NCI-H1436 treated with DMSO at 0.1 percent for 48 hours (cell line): ENCODE results near the gene KRT37.
"Not testable (repeated sequence)": the region's sequence is repeated elsewhere in the genome, so short reads cannot be mapped to it uniquely, and the experiment has no call there.

Source experiments
- DNase-seq: peaks from one replicate; lab custom pipeline; 2025; lab: John Stamatoyannopoulos, UW

Gene KRT37

DNA sequence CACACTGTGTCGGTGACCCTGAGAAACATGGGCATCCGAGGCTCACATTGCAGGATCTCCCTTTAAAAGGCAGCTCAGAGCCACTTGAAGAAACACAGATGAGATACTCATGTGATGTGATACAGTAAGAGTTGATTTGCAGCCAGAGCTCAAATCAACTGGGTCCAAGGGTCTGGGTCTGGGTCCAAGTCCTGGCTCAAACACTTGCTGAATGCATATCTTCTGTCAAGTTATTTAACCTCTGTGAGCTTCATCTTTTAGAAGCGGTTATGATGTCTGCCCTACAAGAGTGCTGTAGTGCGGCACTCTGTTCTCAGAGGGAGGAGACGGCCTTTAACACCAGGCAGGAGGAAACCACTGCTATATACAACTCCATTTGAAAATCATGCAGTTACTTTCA lies 10.0 kb upstream of the KRT37 start:
- no peak for DNase-seq

DNA sequence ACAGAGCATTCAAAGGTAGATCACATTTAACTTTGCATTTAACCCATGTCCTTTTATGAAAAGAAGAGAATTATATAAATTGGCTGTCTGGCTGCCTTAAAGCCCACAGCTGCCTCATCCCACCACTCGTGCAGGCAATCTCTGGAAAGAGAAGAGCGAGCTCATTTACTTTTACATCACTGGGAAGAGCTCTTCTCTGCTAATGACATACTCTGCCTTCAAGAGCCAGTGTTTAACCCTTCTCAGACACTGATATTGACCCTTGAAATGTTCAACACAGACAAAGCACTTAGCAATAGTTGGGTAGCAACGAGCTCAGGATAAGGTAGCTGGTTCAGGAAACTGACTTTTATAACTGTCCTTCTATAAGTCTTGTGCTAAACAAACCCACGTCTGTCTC lies 9.6 kb upstream of the KRT37 start:
- DNase-seq, result no peak

DNA sequence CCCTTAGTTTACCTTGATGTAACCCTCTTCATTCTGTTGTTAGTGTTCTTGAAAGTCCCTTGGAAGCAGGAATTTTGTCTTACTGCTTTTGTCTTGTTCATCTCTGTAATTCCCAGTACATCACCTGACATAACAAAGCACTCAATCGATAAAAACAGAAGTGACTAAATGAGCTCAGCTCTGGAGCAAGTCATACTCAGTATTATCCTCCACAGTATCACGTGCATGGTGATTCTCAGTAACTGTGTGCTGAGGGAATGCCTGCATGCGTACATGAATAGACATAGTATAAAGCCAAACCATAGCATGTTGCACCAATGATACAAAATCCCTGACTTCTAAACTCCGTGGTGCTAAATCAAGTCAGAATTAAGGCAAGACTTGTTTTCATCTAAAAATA lies 9.2 kb upstream of the KRT37 start:
- DNase-seq, result no peak

DNA sequence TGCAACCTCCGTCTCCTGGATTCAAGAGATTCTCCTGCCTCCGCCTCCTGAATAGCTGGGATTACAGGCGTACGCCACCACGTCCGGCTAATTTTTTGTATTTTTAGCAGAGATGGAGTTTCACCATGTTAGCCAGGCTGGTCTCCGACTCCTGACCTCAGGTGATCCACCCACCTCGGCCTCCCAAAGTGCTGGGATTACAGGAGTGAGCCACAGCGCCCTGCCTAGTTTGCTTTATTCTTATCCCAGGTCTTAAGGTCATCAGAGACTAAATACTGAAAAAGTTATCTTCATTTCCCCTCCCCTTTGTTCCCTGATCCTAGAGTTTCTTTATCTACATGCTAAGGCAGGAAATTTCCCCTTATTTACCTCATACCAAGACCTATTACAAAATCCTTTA lies 6.0 kb upstream of the KRT37 start:
- DNase-seq, result not testable (repeated sequence)

DNA sequence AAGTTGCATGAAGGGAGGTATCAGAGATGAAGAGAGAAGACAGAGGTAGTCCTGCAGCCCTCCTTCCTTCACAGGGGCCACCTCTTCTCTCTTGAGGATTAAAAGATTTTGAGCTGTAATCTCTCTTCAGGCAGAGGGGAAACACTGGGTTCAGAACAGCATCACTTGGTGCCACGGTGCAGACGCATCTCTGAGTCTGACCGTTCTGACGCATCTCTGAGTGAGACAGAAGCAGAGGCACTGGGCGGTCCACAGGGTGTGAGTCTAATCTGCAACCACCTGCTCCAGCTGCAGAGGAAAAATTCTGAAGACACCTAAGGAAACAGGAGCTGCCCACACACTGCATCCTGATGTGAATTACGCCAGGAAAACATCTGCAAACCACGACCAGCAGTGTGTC lies 5.3 kb upstream of the KRT37 start:
- DNase-seq, result no peak

DNA sequence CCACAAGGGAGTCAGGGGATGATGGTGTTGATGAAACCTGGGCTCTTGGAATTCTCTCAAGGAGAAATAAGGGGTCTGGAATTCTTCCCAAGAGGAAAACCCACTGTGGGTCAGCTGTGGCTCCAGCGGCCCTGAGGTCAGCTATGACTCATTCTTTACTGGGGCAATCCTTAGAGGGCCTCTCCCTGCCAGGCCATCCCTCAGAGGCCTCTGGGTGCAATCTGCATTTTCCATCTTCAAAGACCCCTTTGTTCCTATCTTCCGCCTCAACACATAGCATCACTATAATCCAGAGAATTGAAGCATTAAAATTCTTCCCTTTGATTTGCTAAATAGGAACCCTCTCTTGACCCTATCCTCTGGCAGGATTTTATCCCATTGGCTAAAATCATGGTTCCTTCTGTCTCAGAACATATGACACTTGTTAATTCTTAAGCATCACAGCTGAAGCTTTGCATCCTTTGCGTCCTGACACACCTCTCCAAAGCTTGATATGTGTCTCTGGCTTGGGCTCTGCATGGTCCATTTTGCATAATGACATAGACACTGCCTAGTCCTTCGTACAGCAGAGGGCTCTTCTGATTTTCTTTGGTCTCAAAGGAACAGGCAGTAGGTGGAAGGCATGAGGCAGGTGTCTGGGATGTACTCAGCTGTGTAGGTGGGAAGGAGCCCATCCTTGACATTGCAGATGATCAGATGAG lies 4.4 kb upstream of the KRT37 start:
- DNase-seq, result no peak

DNA sequence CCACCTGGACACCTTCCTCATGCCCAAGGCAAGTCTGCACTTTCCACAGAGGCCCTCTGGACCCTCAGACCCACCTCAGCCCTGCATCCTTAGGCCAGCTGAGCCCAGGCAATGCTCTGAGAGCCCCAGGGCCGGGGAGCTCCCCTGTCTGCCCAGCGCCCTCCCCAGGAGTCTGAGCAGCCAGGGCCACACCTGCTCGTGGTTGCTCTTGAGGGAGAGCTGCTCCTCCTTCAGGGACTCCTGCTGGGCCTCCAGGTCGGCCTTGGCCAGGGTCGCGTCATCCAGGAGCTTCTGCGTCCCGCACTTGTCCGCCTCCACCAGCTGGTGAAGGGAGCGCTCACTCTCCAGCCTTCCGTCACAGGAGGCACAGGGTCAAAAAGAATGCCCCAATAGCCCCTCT lies 1.8 kb downstream of the KRT37 start:
- DNase-seq, result not testable (repeated sequence)

DNA sequence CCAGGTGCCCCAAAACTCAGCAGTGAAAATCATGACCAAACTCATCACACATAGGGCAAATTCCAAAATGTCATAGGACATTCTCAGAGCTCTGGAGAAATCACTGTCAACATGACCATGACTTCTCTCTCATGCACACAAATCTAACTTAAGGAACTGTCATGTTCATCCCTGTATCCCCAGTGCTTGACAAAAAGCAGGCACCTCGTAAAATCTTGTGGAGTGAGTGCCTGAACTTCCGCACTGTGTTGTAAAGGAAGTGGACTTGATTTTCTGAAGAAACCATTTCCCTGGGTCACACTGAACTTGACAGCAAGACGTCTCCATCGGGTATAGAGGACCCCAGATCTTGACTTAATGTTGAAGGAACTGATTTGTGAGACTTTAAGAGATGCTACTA lies 2.8 kb downstream of the KRT37 start:
- no peak for DNase-seq

DNA sequence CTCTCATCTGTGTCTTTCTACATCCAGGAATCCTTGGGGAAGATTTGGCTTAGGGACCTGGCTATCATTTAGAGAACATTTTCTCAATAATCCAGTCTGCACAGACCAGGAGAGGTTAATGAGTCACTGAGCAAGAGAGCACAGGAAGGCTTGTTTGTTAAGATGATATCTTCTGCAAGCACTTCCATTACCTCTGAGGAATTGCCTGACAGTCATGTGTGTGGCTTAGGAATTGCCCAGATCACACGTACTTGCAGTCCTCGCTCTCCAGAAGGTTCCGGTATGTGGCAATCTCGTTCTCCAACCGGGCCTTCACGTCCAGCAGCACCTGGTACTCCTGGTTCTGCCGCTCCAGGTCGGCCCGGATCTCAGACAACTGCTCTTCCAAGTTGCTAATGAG lies 3.3 kb downstream of the KRT37 start:
- no peak for DNase-seq

DNA sequence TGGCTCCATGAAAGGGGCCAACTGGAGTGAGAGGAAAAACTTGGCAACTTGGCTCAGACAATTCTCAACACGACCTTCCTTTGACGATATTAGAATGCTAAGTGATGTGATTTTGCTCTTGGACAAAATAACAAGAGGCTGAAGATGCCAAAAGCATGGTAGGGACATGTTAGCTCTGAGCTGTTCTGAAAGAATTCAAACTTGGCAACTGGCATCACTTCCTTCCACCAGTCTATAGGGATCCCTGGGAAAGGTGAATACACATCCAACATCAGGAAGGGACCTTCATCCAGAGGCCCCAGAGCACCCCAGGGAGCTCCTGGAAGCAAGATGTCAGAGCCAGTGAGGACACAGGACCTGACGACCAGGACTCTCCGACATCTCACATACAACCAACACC lies 4.3 kb downstream of the KRT37 start:
- no peak for DNase-seq

DNA sequence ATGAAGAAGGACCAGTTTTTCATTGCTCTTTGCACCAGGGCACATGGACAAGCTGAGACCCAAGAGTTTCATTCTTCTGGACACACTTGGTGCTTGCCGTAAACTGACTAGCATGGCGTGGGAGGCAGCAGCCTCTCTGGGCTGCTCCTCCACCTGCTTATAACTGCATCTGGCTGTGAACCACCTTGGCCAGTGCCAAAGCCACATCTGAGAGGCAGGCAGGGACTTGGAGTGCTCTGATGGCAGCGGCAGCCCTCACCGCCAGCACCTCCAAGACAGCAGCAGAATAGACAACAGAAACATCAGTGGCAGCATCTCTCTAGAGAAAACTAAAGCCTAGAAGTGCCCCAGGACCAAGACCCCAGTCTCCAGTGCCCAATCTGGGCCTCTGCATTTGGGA lies 4.7 kb downstream of the KRT37 start:
- no peak for DNase-seq

DNA sequence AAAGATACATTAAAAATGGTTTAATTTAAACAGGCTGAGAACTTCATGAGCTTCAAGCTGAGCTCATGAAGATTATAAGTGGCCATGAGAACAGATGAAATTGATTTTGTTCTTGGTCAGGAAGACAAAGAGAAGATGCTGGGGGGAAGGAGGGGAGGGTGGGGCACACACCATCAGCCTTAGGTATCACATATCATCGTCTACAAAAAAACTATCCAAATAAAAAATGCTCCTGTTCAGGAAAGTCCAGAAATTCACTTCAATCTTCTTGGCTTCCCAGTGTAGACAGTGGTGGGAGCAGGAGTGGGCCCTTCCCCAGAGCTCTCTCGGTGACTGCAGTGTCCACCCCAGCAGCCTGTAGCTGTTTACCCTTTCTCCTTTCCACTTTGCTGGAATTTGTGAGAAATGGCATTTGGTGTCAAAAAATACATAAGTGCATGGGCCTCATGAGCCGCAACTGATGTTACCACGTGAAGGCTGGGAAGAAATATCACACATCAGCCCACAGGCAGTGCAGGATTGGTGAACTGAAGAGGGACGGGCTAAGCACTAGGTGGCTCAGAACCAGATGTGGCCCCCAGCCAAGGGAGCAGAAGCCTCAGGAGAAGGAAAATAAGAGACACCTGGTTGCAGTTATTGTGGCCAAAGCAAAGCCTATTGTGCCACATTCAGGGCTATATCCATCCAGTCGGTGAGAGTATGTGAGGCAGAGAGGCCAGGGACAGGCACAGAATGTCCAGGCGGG lies 6.1 kb downstream of the KRT37 start:
- DNase-seq, result no peak

DNA sequence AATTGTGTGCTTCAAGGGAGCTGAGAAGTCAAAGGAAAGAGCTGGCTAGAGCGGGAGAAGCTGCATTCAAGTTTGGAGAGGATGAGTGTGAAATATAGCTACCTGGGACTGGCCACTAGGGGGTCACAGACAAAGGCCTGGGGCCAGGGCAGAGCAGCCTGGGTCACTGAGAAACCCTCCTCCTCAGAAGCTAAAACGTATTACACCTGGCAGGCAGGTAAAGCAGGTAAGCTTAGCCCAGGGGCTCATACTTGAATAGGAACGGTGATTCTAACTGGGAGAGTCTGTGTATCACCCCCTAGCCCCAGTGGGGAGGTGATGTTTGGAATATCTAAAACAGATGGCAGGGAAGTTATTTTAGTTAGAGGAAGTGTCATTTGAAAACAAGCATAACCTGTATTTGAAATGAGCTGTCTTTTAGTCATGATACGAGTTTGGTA lies 6.8 kb downstream of the KRT37 start:
- DNase-seq, result no peak

DNA sequence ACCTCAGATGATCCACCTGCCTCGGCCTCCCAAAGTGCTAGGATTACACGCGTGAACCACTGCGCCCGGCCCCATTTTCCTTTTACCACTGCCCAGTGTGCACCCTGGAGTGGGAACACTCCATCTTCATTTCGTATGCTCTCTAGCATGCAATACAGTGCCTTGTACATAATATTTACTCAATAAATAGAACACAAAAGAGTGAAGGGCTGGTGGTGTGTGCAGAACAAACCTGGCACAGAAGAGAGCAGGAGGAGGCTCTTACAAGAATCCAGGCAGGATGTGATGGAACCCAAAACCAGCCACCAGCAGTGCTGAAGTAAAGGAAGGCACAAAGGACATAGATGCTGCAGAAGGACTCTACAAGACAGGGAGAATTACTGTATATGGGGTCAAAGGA lies 7.3 kb downstream of the KRT37 start:
- no peak for DNase-seq

DNA sequence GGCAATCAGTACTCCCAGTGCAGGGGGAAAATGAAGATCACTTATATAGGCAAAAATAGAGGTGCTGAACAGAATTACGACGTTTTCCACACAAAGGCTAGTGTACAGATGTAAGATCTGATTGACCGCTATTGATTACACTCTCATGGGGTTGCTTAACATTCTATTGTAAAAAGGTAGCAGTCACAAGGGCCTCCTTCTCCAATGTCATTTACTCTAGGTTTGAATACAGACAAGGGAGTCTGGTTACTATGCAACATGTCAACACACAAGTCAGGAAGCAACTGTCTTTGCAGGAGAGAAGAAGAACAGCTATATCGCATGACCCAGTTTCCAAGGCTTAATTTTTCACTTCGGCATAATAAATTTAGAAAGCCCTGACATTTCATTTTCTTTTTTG lies 7.9 kb downstream of the KRT37 start:
- no peak for DNase-seq

DNA sequence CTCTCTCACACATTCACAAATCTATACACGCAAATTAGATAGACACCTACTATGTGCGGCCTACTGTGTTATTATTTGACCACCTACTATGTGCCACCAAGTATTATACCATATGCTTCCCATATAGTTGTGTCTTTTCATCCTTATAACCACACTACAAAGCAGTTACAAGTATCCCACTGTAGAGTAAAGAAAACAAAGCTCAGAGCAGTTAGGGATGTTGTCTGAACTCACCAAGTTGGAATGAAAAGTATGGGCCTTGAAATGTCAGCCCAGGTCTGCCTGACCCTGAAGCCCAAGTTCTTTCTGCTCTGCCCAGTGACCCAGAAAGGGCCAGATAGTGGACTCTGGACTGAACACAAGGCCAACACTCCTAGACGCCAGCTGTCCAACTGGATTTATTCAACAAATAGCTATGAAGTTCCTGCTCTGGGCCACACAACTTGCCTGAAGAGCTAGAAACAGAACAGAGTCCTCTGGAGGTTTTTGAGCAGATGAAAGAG lies 8.5 kb downstream of the KRT37 start:
- no peak for DNase-seq

DNA sequence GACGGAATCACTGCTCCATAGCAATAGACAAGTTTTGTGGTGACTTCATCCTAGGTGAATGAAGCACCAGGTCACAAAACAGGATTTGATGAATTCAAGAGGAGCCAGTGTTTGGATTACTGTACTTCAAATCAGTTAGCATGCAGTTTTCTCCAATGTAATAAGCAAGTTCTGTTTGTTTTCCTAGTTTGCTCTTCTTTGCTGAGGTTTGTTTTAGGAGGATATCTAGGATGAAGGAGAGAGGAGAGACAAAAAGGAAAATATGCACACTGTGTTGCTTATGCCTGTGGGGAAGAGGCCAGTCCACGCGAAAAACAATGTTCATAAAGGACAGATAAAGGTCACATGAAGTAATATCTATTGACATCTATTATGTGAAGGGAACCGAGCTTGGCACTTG lies 9.0 kb downstream of the KRT37 start:
- no peak for DNase-seq

DNA sequence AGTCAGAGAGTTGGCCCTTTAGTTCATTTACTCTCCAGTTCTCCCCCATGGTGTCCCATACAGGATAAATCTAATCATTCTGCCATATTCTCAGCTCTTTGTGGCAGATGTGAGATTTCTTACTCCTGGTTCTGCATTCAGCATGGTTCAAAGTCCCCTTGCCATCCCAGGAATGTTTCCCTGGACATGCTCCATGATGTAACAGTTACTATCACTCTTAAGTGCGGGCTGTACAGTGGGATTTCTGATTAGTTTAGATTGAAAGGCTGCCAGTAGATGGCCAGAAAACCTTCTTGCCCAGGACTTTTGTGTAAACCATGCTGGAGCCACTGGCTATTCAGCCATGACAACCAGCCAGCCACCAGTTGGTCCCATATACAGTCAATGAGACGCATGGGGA lies 10.4 kb downstream of the KRT37 start:
- no peak for DNase-seq

DNA sequence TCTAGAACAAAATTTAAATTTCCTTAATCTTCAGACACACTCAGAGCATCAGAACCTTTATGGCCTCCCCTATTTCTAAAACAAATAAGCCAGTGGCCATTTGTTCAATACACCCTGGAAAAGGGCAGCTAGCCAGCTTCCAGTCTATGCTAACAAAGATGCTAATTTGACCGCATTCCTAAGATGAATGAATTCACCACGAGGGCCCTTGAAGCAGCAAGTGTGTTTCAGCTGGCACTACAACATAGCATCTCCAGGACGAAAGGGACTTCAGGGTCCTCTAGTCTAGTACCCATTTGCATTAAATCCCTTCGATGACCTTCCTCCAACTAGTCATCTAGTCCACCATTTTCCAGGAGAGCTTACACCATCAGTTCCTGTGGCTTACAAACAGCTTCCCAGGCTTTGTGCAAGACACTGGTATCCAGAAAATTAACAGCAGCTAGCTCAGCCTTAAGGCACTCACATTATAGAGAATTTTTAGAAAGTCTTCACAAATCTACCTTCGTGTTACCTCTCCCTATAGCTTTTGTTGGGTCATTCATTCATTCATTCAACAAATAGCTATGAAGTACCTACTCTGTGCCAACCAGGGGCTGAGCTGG lies 10.9 kb downstream of the KRT37 start:
- no peak for DNase-seq

DNA sequence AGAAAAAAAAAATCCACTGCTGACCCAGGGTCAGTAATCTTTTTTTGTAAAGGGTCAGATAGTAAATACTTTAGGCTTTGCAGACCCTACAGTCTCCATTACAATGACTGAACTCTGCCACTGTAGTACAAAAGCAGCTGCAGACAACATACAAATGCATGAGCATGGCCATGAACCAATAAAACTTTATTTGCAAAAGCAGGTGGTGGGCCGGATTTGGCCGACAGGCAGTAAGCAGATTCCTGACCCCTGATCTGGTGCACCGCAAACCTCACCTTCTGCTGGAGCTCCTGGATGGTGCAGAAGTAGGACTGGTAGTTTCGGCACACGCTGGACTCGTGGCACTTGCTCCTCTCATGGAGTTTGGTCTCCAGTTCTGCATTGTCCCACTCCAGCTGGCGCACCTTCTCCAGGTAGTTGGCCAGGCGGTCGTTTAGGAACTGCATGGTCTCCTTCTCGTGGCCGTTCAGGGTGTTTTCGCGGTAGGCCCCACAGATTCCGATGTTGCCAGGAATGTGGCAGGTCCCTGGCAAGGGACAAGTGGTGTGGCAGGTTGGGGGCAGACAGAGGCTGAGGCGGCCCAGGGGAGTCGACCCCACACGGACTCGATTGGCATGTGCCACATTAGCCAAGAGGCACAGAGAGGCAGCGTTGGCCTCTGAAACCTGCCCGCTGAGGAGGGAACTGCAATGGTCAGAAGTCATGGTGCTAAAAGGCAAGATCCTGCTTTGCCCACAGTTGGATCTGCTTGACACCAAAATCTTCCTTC lies 13.1 kb downstream of the KRT37 start:
- DNase-seq, result no peak

DNA sequence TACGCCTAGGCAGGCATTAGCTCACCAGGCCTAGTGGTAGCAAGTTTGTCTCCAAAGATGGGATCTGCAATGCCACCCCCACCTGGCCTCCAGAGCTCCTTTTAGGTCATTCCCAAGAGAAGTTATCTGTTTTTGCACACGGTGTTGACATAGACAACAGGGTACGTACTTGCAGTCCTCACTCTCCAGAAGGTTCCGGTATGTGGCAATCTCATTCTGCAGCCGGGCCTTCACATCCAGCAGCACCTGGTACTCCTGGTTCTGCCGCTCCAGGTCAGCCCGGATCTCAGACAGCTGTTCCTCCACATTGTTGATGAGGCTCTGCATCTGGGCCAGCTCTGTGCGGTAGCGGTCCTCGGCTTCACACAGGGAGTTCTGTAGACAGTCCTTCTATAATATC lies 17.2 kb downstream of the KRT37 start:
- DNase-seq, result no peak

DNA sequence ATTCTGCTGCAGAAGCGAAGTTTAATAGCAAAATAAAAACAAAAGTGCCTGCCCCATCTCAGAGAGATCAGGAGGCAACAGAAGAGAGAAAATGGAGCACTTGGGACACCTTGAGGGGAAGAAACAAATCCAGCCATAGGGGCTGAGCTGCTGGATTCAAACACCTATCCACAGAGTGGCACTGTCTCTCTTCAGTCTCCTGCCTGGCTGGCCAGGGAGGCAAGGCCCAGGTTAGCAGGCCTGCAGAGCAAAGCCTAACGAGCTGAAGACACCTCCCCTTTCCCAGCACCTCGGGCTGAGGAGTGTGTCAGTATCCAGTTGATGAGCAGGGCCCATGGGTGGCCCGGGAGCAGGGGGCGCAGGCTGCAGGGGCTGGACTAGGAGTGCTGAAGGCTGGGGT lies 18.2 kb downstream of the KRT37 start:
- DNase-seq, result no peak
